T-helper 22 cell (primary cell): ENCODE data around the gene ACTL7B.
"Not testable (repeated sequence)": the region's sequence is repeated elsewhere in the genome, so short reads cannot be mapped to it uniquely, and the experiment has no call there.

Experiments
- DNase-seq: peaks from one replicate; pipeline ENCODE4 v3.0.0-alpha.2; 2020; ENCODE audit warnings: low read depth

Gene ACTL7B

GRCh38 chr9:108855888-108856287, at the start of gene ACTL7B:
TSS of gene ACTL7B (minus strand) at chr9:108855986. CDS start at chr9:108855930, 56 bp downstream.
- DNase-seq, result no peak

- no peak for DNase-seq
Measured at GRCh38 chr9:108905494-108905893, 49.7 kb upstream of the ACTL7B start.

GRCh38 chr9:108904161-108904560, 48.4 kb upstream of the ACTL7B start:
- DNase-seq, result no peak

GRCh38 chr9:108903420-108904103, 47.8 kb upstream of the ACTL7B start:
- DNase-seq, result no peak

- no peak for DNase-seq
Measured at GRCh38 chr9:108900176-108900575, 44.4 kb upstream of the ACTL7B start.

- DNase-seq, result not testable (repeated sequence)
Measured at GRCh38 chr9:108899023-108899695, 43.4 kb upstream of the ACTL7B start.

- DNase-seq, result no peak
Measured at GRCh38 chr9:108897324-108898096, 41.7 kb upstream of the ACTL7B start.

GRCh38 chr9:108894225-108894997, 38.6 kb upstream of the ACTL7B start:
- no peak for DNase-seq

GRCh38 chr9:108889649-108890067, 33.9 kb upstream of the ACTL7B start:
- DNase-seq, result no peak

- DNase-seq, result not testable (repeated sequence)
Measured at GRCh38 chr9:108886594-108887271, 30.9 kb upstream of the ACTL7B start.

GRCh38 chr9:108885643-108886348, 30.0 kb upstream of the ACTL7B start:
- no peak for DNase-seq

GRCh38 chr9:108884701-108885100, 28.9 kb upstream of the ACTL7B start:
- no peak for DNase-seq

GRCh38 chr9:108883085-108883484, 27.3 kb upstream of the ACTL7B start:
- no peak for DNase-seq

GRCh38 chr9:108882052-108882888, 26.5 kb upstream of the ACTL7B start:
- no peak for DNase-seq

GRCh38 chr9:108880738-108881316, 25.0 kb upstream of the ACTL7B start:
- DNase-seq, result no peak

- DNase-seq, result no peak
Measured at GRCh38 chr9:108877524-108877923, 21.7 kb upstream of the ACTL7B start.

- no peak for DNase-seq
Measured at GRCh38 chr9:108876425-108876824, 20.6 kb upstream of the ACTL7B start.

GRCh38 chr9:108874058-108874788, 18.4 kb upstream of the ACTL7B start:
- no peak for DNase-seq
